ENCODE measurements around the gene SLC6A8.

- TF ChIP-seq CTCF (IDR thresholded peaks at IDR 0.05) (no peak), EZH2 (IDR thresholded peaks at IDR 0.05; ENCODE audit: borderline replicate concordance, insufficient read depth, low read depth, low read length, poor library complexity, severe bottlenecking) (no peak)
These were observed 13.2 kb downstream of the SLC6A8 start for GRCh38 chrX:153700967-153701366.

Measured in B cell (primary cell).